WTC11 (cell line): Measurements from ENCODE around the gene TCF7L1. TPM values are rescaled to one million over a fixed set of nuclear protein-coding genes. Genes with fewer than 3 reads are reported as not detected.

ENCODE experiments used
- ATAC-seq: fragments of 200-7000 bp; cut with Tn5 transposase; 2 replicates; pipeline ENCODE4 v1.10.0; 2021; ENCODE audit warnings: mild to moderate bottlenecking, moderate library complexity
- CTCF ChIA-PET: fragments of 300-600 bp; sonication (Branson Sonifier 250); formaldehyde crosslinking; loops from one replicate; lab custom pipeline; 2021; ENCODE audit warnings: antibody characterized with exemption; lab: Charles Lee
- POLR2A ChIA-PET: fragments of 350-600 bp; sonication (Branson Sonifier 250); formaldehyde crosslinking; loops from one replicate; lab custom pipeline; 2021; ENCODE audit warnings: antibody characterized with exemption; lab: Charles Lee
- DNase-seq: peaks from one replicate; pipeline ENCODE4 v3.0.0; 2021; ENCODE audit warnings: low spot score
- H3K27ac Mint-ChIP-seq: 2 replicates; pipeline ENCODE4 v1.8.0; 2021; ENCODE audit warnings: mixed read lengths
- H3K27me3 Mint-ChIP-seq: 2 replicates; pipeline ENCODE4 v1.8.0; 2021; ENCODE audit warnings: low read depth, mild to moderate bottlenecking, moderate library complexity, mixed read lengths
- H3K36me3 Mint-ChIP-seq: 2 replicates; pipeline ENCODE4 v1.8.0; 2021; ENCODE audit warnings: mixed read lengths
- H3K4me1 Mint-ChIP-seq: 2 replicates; pipeline ENCODE4 v1.8.0; 2022; ENCODE audit warnings: mixed read lengths
- H3K4me3 Mint-ChIP-seq: 2 replicates; pipeline ENCODE4 v1.8.0; 2021; ENCODE audit warnings: mild to moderate bottlenecking, moderate library complexity, mixed read lengths
- H3K9me3 Mint-ChIP-seq: 2 replicates; pipeline ENCODE4 v1.8.0; 2021; ENCODE audit warnings: mixed read lengths
- CREB1 ChIP-seq: sonication (generic); formaldehyde crosslinking; IDR thresholded peaks from 2 replicates; pipeline ENCODE4 v1.8.0; 2023; ENCODE audit warnings: mild to moderate bottlenecking, missing genetic modification reagents
- EMX1 ChIP-seq: fragments of 250-450 bp; sonication (Bioruptor Pico); IDR thresholded peaks from 2 replicates; pipeline ENCODE4 v1.8.0; 2021; ENCODE audit warnings: mild to moderate bottlenecking
- ESRRA ChIP-seq: sonication (generic); formaldehyde crosslinking; IDR thresholded peaks from 2 replicates; pipeline ENCODE4 v1.8.1; 2022; ENCODE audit warnings: mild to moderate bottlenecking, missing genetic modification reagents, borderline replicate concordance
- NFYB ChIP-seq: sonication (generic); formaldehyde crosslinking; conservative IDR thresholded peaks from 2 replicates; pipeline ENCODE4 v1.8.0; 2022; ENCODE audit warnings: low read depth, missing genetic modification reagents
- SOX15 ChIP-seq: fragments of 250-450 bp; sonication (Bioruptor Pico); IDR thresholded peaks from 2 replicates; pipeline ENCODE4 v1.9.0; 2021; ENCODE audit warnings: mild to moderate bottlenecking
- TCF7 ChIP-seq: sonication (generic); formaldehyde crosslinking; IDR thresholded peaks from 2 replicates; pipeline ENCODE4 v1.8.0; 2022; ENCODE audit warnings: mild to moderate bottlenecking, low read depth, missing genetic modification reagents, moderate library complexity
- total RNA-seq: library from RNA; stranded (reverse); gene quantifications from 3 replicates; pipeline ENCODE4 v1.2.3, GENCODE V29; 2021
- TF ChIP-seq, protein P1 (sequence below): fragments of 250-450 bp; sonication (Bioruptor Pico); IDR thresholded peaks from 2 replicates; pipeline ENCODE4 v1.9.0; 2021; ENCODE audit warnings: mild to moderate bottlenecking, borderline replicate concordance
- TF ChIP-seq, protein P2 (sequence below): sonication (generic); formaldehyde crosslinking; IDR thresholded peaks from 2 replicates; pipeline ENCODE4 v1.8.1; 2023; ENCODE audit warnings: mild to moderate bottlenecking, missing genetic modification reagents, moderate library complexity
- TF ChIP-seq, protein P3 (sequence below): sonication (generic); formaldehyde crosslinking; IDR thresholded peaks from 2 replicates; pipeline ENCODE4 v1.8.0; 2023; ENCODE audit warnings: missing genetic modification reagents
- TF ChIP-seq, protein P4 (sequence below): sonication (generic); formaldehyde crosslinking; IDR thresholded peaks from 2 replicates; pipeline ENCODE4 v1.8.1; 2022; ENCODE audit warnings: low read depth, mild to moderate bottlenecking, moderate library complexity, missing genetic modification reagents, borderline replicate concordance
- TF ChIP-seq, protein P5 (sequence below): sonication (generic); formaldehyde crosslinking; IDR thresholded peaks from 2 replicates; pipeline ENCODE4 v1.8.1; 2022; ENCODE audit warnings: mild to moderate bottlenecking, missing genetic modification reagents, moderate library complexity, borderline replicate concordance
- TF ChIP-seq, protein P6 (sequence below): sonication (generic); formaldehyde crosslinking; conservative IDR thresholded peaks from 2 replicates; pipeline ENCODE4 v1.8.1; 2023; ENCODE audit warnings: mild to moderate bottlenecking, low read depth, missing genetic modification reagents, moderate library complexity
- TF ChIP-seq, protein P7 (sequence below): sonication (generic); formaldehyde crosslinking; IDR thresholded peaks from 2 replicates; pipeline ENCODE4 v1.8.0; 2022; ENCODE audit warnings: mild to moderate bottlenecking, missing genetic modification reagents
- TF ChIP-seq, protein P8 (sequence below): fragments of 250-450 bp; sonication (Bioruptor Pico); conservative IDR thresholded peaks from 2 replicates; pipeline ENCODE4 v1.9.0; 2021; ENCODE audit warnings: mild to moderate bottlenecking
- TF ChIP-seq, protein P9 (sequence below): sonication (generic); formaldehyde crosslinking; IDR thresholded peaks from 2 replicates; pipeline ENCODE4 v1.8.0; 2023; ENCODE audit warnings: missing genetic modification reagents, mild to moderate bottlenecking, borderline replicate concordance

TCF7L1 gene
- total RNA-seq, 1 experiment from 2014 or later = 104 TPM

DNA sequence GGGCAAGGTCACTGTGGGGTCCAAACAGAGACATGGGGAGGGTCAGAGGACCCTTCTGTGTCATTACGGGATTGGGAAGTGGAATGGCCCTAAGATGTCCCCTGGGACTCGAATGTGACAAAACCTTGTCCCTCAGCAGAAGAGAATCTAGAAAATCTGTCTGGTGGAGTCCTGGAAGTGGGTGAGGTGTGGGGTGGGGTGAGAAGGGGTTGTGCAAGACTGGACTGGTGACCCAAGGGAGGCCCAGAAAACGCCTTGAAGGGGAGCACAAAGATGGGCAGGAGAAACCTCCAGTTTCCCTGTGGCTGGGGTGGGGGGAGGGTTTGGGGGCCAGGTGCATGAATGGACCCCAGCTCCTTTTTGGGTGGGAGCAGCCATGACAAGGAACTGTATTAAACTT is 79.6 kb downstream of the TCF7L1 start:
- H3K27ac Mint-ChIP-seq = peak overlapping the region; percentile 2
- no peaks in the 10 kb centered on the region for H3K9me3 Mint-ChIP-seq
- no peaks in the 10 kb centered on the region for H3K27me3 Mint-ChIP-seq
- TF ChIP-seq, protein P1, sequence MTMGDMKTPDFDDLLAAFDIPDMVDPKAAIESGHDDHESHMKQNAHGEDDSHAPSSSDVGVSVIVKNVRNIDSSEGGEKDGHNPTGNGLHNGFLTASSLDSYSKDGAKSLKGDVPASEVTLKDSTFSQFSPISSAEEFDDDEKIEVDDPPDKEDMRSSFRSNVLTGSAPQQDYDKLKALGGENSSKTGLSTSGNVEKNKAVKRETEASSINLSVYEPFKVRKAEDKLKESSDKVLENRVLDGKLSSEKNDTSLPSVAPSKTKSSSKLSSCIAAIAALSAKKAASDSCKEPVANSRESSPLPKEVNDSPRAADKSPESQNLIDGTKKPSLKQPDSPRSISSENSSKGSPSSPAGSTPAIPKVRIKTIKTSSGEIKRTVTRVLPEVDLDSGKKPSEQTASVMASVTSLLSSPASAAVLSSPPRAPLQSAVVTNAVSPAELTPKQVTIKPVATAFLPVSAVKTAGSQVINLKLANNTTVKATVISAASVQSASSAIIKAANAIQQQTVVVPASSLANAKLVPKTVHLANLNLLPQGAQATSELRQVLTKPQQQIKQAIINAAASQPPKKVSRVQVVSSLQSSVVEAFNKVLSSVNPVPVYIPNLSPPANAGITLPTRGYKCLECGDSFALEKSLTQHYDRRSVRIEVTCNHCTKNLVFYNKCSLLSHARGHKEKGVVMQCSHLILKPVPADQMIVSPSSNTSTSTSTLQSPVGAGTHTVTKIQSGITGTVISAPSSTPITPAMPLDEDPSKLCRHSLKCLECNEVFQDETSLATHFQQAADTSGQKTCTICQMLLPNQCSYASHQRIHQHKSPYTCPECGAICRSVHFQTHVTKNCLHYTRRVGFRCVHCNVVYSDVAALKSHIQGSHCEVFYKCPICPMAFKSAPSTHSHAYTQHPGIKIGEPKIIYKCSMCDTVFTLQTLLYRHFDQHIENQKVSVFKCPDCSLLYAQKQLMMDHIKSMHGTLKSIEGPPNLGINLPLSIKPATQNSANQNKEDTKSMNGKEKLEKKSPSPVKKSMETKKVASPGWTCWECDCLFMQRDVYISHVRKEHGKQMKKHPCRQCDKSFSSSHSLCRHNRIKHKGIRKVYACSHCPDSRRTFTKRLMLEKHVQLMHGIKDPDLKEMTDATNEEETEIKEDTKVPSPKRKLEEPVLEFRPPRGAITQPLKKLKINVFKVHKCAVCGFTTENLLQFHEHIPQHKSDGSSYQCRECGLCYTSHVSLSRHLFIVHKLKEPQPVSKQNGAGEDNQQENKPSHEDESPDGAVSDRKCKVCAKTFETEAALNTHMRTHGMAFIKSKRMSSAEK = no peak
- TF ChIP-seq, protein P2, sequence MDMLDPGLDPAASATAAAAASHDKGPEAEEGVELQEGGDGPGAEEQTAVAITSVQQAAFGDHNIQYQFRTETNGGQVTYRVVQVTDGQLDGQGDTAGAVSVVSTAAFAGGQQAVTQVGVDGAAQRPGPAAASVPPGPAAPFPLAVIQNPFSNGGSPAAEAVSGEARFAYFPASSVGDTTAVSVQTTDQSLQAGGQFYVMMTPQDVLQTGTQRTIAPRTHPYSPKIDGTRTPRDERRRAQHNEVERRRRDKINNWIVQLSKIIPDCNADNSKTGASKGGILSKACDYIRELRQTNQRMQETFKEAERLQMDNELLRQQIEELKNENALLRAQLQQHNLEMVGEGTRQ (CRISPR knock-in tag) = no peak
- TF ChIP-seq ESRRA (CRISPR knock-in tag) = no peak
- TF ChIP-seq, protein P3, sequence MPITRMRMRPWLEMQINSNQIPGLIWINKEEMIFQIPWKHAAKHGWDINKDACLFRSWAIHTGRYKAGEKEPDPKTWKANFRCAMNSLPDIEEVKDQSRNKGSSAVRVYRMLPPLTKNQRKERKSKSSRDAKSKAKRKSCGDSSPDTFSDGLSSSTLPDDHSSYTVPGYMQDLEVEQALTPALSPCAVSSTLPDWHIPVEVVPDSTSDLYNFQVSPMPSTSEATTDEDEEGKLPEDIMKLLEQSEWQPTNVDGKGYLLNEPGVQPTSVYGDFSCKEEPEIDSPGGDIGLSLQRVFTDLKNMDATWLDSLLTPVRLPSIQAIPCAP = no peak
- TF ChIP-seq, protein P4, sequence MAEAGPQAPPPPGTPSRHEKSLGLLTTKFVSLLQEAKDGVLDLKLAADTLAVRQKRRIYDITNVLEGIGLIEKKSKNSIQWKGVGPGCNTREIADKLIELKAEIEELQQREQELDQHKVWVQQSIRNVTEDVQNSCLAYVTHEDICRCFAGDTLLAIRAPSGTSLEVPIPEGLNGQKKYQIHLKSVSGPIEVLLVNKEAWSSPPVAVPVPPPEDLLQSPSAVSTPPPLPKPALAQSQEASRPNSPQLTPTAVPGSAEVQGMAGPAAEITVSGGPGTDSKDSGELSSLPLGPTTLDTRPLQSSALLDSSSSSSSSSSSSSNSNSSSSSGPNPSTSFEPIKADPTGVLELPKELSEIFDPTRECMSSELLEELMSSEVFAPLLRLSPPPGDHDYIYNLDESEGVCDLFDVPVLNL (CRISPR knock-in tag) = no peak
- TF ChIP-seq TCF7 (CRISPR knock-in tag) = no peak
- TF ChIP-seq, protein P5, sequence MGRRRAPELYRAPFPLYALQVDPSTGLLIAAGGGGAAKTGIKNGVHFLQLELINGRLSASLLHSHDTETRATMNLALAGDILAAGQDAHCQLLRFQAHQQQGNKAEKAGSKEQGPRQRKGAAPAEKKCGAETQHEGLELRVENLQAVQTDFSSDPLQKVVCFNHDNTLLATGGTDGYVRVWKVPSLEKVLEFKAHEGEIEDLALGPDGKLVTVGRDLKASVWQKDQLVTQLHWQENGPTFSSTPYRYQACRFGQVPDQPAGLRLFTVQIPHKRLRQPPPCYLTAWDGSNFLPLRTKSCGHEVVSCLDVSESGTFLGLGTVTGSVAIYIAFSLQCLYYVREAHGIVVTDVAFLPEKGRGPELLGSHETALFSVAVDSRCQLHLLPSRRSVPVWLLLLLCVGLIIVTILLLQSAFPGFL (CRISPR knock-in tag) = no peak
- TF ChIP-seq SOX15 (CRISPR knock-in tag) = no peak
- TF ChIP-seq, protein P6, sequence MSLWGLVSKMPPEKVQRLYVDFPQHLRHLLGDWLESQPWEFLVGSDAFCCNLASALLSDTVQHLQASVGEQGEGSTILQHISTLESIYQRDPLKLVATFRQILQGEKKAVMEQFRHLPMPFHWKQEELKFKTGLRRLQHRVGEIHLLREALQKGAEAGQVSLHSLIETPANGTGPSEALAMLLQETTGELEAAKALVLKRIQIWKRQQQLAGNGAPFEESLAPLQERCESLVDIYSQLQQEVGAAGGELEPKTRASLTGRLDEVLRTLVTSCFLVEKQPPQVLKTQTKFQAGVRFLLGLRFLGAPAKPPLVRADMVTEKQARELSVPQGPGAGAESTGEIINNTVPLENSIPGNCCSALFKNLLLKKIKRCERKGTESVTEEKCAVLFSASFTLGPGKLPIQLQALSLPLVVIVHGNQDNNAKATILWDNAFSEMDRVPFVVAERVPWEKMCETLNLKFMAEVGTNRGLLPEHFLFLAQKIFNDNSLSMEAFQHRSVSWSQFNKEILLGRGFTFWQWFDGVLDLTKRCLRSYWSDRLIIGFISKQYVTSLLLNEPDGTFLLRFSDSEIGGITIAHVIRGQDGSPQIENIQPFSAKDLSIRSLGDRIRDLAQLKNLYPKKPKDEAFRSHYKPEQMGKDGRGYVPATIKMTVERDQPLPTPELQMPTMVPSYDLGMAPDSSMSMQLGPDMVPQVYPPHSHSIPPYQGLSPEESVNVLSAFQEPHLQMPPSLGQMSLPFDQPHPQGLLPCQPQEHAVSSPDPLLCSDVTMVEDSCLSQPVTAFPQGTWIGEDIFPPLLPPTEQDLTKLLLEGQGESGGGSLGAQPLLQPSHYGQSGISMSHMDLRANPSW (CRISPR knock-in tag) = no peak
- TF ChIP-seq, protein P7, sequence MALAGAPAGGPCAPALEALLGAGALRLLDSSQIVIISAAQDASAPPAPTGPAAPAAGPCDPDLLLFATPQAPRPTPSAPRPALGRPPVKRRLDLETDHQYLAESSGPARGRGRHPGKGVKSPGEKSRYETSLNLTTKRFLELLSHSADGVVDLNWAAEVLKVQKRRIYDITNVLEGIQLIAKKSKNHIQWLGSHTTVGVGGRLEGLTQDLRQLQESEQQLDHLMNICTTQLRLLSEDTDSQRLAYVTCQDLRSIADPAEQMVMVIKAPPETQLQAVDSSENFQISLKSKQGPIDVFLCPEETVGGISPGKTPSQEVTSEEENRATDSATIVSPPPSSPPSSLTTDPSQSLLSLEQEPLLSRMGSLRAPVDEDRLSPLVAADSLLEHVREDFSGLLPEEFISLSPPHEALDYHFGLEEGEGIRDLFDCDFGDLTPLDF = no peak
- no peak for TF ChIP-seq CREB1 (CRISPR knock-in tag)
- TF ChIP-seq EMX1 = no peak
- TF ChIP-seq, protein P8, sequence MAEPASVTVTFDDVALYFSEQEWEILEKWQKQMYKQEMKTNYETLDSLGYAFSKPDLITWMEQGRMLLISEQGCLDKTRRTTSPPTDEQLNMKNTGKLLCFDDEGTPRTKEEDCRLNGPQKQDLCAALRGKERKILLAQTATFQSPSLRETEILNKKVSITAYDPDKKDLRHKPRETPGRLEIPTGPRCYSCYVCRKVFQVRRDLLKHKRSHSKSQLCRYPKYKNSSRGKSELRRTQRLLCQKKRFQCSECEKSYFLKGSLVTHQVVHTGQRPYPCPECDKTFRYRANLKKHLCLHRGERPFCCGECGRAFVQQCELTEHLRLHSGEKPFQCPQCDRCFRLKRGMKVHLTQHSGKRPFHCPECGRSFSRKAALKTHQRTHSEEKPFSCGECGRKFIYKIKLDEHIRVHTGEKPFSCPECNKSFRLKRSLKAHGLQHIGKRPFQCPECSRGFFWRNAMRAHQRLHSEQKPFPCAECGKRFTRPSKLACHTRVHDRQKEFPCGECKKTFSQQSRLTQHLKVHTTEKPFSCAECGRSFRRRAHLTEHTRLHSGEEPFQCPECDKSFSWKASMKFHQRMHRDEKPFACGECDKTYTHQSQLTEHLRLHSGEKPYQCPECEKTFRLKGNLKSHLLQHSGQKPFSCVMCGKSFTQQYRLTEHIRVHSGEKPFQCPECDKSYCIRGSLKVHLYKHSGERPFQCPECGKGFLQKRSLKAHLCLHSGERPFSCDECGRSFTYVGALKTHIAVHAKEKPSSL = no peak
- TF ChIP-seq, protein P9, sequence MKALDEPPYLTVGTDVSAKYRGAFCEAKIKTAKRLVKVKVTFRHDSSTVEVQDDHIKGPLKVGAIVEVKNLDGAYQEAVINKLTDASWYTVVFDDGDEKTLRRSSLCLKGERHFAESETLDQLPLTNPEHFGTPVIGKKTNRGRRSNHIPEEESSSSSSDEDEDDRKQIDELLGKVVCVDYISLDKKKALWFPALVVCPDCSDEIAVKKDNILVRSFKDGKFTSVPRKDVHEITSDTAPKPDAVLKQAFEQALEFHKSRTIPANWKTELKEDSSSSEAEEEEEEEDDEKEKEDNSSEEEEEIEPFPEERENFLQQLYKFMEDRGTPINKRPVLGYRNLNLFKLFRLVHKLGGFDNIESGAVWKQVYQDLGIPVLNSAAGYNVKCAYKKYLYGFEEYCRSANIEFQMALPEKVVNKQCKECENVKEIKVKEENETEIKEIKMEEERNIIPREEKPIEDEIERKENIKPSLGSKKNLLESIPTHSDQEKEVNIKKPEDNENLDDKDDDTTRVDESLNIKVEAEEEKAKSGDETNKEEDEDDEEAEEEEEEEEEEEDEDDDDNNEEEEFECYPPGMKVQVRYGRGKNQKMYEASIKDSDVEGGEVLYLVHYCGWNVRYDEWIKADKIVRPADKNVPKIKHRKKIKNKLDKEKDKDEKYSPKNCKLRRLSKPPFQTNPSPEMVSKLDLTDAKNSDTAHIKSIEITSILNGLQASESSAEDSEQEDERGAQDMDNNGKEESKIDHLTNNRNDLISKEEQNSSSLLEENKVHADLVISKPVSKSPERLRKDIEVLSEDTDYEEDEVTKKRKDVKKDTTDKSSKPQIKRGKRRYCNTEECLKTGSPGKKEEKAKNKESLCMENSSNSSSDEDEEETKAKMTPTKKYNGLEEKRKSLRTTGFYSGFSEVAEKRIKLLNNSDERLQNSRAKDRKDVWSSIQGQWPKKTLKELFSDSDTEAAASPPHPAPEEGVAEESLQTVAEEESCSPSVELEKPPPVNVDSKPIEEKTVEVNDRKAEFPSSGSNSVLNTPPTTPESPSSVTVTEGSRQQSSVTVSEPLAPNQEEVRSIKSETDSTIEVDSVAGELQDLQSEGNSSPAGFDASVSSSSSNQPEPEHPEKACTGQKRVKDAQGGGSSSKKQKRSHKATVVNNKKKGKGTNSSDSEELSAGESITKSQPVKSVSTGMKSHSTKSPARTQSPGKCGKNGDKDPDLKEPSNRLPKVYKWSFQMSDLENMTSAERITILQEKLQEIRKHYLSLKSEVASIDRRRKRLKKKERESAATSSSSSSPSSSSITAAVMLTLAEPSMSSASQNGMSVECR (CRISPR knock-in tag) = no peak
- TF ChIP-seq NFYB (CRISPR knock-in tag) = no peak
- peaks cover 3% of the 10 kb centered on the region; the same call in 1 of the 2 replicates for H3K36me3 Mint-ChIP-seq
- ATAC-seq = no peak
- peaks cover 85% of the 10 kb centered on the region for H3K4me1 Mint-ChIP-seq
- POLR2A ChIA-PET = no interaction called here
- DNase-seq = no peak
- no peak overlapping the region for H3K4me3 Mint-ChIP-seq
- CTCF ChIA-PET = interaction anchor here (1.0 to 1.1 kb wide), 2 partner anchors 30 to 80 kb away, joined by 3 read pairs; partner anchors contain the start of gene TCF7L1
